OCI-M1 (cell line): Measurements from ENCODE around the gene RPL10A.
"Not testable (repeated sequence)": the region's sequence is repeated elsewhere in the genome, so short reads cannot be mapped to it uniquely, and the experiment has no call there.

ENCODE experiments used
- DNase-seq: peaks from one replicate; lab custom pipeline; 2025; lab: John Stamatoyannopoulos, UW

Gene RPL10A

GRCh38 chr6:35512740-35513139 lies 44.5 kb downstream of the RPL10A start, which contains the start of gene TULP1:
TULP1 (minus strand) TSS chr6:35512896; CDS start chr6:35512858, 38 bp downstream.
- DNase-seq: no peak

DNA sequence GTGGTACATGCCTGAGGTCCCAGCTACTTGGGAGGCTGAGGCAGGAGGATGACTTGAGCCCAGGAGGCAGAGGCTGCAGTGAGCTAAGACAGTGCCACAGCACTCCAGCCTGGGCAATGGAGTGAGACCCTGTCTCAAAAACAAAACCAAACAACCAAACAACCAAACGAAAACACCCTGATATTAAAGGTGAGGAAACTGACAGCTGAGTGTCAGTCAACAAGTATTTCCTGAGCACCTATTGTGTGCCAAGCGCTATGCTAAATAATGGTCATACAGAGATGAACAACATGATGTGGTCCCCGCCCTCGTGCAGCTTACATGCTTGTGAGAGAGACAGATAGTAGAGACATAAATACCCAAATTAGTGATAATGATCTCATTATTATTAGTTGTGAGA lies 46.4 kb downstream of the RPL10A start:
- DNase-seq: no peak

DNA sequence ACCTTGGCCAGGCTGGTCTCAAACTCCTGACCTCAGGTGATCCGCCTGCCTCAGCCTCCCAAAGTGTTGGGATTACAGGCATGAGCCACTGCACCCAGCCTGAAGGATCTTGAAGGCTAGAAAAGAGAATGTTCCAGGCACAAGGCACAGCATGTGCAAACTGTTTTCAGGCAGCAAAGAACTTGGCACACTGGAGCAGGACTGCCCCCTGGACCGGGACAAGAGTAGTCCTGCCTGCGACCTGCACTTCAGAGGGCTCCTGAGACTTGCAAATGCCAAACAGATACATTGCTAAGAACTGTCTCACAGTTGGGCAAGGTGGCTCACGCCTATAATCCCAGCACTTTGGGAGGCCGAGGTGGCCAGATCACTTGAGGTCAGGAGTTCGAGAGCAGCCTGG lies 47.7 kb downstream of the RPL10A start:
- DNase-seq: not testable (repeated sequence)

DNA sequence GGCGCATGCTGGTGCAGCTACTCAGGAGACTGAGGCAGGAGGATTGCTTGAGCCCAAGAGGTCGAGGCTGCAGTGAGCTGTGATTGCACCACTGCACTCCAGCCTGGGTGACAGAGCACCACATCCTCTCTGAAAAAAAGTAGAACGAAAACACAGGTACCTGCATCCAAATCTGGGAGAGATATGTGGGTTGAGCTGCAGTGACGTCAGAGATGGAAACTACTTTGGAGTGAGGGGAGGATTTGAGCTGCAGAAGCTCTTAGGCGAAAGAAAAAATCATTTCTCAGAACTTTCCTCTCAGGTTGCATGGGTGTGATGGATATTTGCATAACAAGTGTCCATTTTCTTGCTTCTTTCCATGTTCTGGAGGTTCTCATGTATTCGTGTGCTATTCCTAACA lies 48.5 kb downstream of the RPL10A start:
- no peak for DNase-seq

DNA sequence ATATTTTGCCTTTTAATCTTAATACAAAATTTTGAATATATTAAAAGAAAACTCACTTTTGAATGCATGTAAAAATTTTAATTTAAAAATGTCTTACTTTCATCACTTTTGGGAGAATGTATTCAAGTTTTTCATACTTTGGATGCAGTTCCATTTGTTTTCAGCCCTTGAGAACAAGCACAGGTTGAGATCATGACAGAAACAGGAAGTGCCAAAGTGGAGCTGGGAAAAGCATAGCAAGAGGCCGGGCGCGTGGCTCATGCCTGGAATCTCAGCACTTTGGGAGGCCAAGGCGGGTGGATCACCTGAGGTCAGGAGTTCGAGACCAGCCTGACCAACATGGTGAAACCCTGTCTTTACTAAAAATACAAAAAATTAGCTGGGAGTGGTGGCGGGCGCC lies 49.8 kb downstream of the RPL10A start:
- DNase-seq: not testable (repeated sequence)

- no peak for DNase-seq
Observed at GRCh38 chr6:35518566-35519312, 50.5 kb downstream of the RPL10A start.

- no peak for DNase-seq
Observed at GRCh38 chr6:35519313-35520015, 51.3 kb downstream of the RPL10A start.
